ENCODE data around the gene SLC9B2. TPM values are rescaled to one million over a fixed set of nuclear protein-coding genes. Genes with fewer than 3 reads are reported as not detected.

SLC9B2 gene, protein sequence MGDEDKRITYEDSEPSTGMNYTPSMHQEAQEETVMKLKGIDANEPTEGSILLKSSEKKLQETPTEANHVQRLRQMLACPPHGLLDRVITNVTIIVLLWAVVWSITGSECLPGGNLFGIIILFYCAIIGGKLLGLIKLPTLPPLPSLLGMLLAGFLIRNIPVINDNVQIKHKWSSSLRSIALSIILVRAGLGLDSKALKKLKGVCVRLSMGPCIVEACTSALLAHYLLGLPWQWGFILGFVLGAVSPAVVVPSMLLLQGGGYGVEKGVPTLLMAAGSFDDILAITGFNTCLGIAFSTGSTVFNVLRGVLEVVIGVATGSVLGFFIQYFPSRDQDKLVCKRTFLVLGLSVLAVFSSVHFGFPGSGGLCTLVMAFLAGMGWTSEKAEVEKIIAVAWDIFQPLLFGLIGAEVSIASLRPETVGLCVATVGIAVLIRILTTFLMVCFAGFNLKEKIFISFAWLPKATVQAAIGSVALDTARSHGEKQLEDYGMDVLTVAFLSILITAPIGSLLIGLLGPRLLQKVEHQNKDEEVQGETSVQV
- 19.2 and 27.4 TPM in 2 replicates for total RNA-seq

DNA sequence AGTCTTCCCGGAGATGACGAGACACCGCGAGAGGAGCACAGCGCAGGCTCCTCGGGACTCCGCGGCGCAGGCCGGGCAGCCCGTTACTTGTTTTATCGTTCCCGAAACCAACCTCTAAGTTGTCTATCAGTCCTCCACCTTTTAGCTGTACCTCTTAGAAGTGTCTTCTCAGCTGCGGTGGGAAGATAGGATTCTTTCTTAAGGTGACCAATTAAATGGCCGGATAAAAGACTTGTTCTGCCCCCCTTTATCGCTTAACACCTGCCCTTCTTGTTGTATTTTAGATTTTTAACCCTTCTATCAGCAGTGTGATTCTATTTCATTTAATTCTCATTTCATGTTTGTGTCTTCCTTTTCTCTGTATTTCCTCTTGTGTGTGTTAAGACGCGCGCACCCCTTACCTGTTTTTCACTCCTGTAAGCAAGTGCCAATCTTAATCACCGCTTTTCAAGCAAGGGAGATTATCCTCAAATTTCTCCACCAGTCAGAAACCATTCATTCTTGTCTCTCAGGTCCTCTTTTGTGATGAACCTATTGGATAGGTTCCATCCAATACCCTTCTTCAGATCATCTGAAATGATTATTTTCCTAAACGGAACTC, at the start of gene SLC9B2:
TSS of gene SLC9B2 (minus strand) at position 15 of the 601 bp plus-strand sequence. CDS start 9,211 bp downstream, outside the sequence.

DNA sequence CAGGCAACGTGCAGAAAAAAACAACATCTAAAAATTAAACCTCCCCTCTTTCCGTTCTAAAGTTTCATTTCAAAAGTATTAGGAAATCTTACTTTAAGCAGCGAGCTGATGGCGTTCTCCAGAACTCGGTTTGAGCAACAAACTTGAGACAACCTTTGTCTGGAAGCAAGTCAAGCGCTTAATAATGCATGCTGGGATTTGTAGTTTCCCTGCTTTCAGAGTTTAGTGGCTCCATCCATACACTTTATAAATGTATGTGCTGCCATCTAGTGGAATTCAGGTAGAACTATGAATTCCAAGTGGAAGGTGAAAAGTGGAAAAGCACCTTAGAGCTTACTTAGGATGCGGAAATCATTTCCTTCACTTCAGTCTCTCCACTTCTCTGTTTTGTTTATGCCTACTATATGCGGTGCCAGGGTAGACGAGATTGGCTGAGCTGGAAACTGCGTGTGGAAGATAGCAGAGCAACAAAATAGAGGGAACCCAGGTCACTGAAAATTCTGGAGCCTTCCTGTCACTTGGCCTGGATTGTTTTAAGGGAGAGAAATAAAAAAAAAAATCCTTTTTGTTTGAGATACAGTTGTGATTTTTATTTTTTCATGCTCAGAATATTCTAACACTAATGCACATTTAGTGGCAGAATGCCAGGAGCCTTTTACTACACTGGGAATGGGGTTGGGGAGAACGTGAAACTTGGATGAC, 23.3 kb upstream of the SLC9B2 start, which contains the start of gene BDH2:
TSS of gene BDH2 (minus strand) at position 144 of the 702 bp plus-strand sequence. CDS start 3,580 bp downstream, outside the sequence.

DNA sequence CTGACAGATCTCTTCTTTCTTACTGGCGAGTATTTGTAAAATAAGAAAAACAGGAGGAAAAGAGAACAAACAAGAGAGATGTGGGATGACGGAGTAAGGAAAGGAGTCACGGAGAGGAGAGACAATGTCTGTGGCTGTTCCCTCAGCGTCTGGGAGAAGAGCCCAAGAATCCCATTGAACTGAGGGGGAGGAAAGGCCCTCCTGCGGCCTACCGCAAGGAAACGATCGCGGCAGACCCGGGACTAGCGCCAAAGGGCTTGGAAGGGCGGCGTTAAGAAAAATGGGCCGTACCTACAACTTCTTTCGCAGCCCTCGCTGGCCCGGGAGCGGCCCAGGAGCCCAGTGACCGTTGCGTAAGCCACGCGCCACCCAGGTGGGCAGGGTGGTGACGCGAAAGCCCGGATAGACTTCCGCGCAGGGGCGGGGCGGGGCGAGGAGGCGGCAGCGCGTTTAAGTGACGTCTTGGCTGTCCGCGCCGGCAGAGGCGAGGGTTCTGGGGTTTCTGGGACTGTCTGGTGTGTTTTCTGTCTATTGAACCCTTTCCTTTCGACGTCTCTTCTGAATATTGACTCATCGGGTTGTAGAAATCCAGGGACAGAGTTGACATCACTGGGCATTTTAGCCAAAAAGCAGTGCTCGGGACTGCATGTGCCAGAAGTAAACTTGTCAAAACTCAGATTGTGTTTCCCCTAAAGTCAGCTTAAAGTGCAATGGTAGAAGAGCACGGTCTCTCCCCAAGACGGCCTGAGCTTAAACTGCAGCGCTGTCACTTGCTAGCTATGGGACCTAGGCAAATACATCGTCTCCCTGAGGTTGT, 57.0 kb downstream of the SLC9B2 start, which contains the start of gene SLC9B1:
TSS of gene SLC9B1 (minus strand) at position 398 of the 817 bp plus-strand sequence. CDS start 27,994 bp downstream, outside the sequence.

Other genes with a start within 250 kb of the SLC9B2 start
- 256 and 334 TPM in 2 replicates for gene UBE2D3, start 249.2 kb downstream of the SLC9B2 start, total RNA-seq
- 34.2 and 37.7 TPM in 2 replicates for gene CISD2, start 207.8 kb downstream of the SLC9B2 start, total RNA-seq
- gene SLC9B1, start 57.1 kb downstream of the SLC9B2 start, total RNA-seq: 0.76 and 2.0 TPM in 2 replicates
- gene BDH2, start 23.1 kb upstream of the SLC9B2 start, total RNA-seq: 37.1 and 41.1 TPM in 2 replicates
- gene CENPE, start 121.6 kb upstream of the SLC9B2 start, total RNA-seq: 2.2 and 5.5 TPM in 2 replicates

Data from smooth muscle cell of the pulmonary artery (primary cell).